Fibroblast of lung (primary cell): ENCODE data around the gene CPT1C. TPM values are rescaled to one million over a fixed set of nuclear protein-coding genes. Genes with fewer than 3 reads are reported as not detected.
"Not testable (repeated sequence)": the region's sequence is repeated elsewhere in the genome, so short reads cannot be mapped to it uniquely, and the experiment has no call there.

Experiments used
- DNase-seq, 2 donors: peaks; one replicate each; pipeline versions ENCODE4 v3.0.0 to v3.0.0-alpha.2; 2010; ENCODE audit warnings: low read depth in 2 of 2
- H2AFZ ChIP-seq: 2 replicates; pipeline ENCODE4 v1.5.1; 2012; ENCODE audit warnings: low read length, control low read depth, inconsistent platforms
- H3K27ac ChIP-seq: 2 replicates; pipeline ENCODE4 v1.5.1; 2011; ENCODE audit warnings: low read length, control low read depth; ENCODE audit not compliant: insufficient read depth
- H3K27me3 ChIP-seq: 2 replicates; pipeline ENCODE4 v1.5.1; 2011; ENCODE audit warnings: mild to moderate bottlenecking, low read length; ENCODE audit not compliant: control insufficient read depth, insufficient read depth
- H3K36me3 ChIP-seq: 2 replicates; pipeline ENCODE4 v1.5.1; 2011; ENCODE audit warnings: low read length; ENCODE audit not compliant: control insufficient read depth, insufficient read depth
- H3K4me1 ChIP-seq: 2 replicates; pipeline ENCODE4 v1.5.1; 2011; ENCODE audit warnings: low read length; ENCODE audit not compliant: control insufficient read depth, insufficient read depth; ENCODE audit errors: extremely low read depth
- H3K4me2 ChIP-seq: 2 replicates; pipeline ENCODE4 v1.5.1; 2011; ENCODE audit warnings: low read length, control low read depth; ENCODE audit not compliant: insufficient read depth; ENCODE audit errors: extremely low read depth
- H3K4me3 ChIP-seq, 4 experiments: fragments of 200-600 bp in 1 of 4; sonication (generic) in 1 of 4; replicated peaks in 1 of 4; 2 replicates each; pipeline ENCODE4 v1.5.1; 2011 to 2016; ENCODE audit warnings: low read length in 4 of 4, low read depth in 3 of 4, mild to moderate bottlenecking in 3 of 4, control low read depth in 2 of 4, inconsistent platforms in 1 of 4, mixed read lengths in 1 of 4; ENCODE audit not compliant: insufficient read depth in 1 of 4; ENCODE audit errors: control extremely low read depth in 1 of 4
- H3K79me2 ChIP-seq: 2 replicates; pipeline ENCODE4 v1.5.1; 2012; ENCODE audit warnings: mild to moderate bottlenecking, low read length, inconsistent platforms; ENCODE audit not compliant: control insufficient read depth, insufficient read depth
- H3K9ac ChIP-seq: 2 replicates; pipeline ENCODE4 v1.5.1; 2011; ENCODE audit warnings: mild to moderate bottlenecking, low read length, control low read depth; ENCODE audit not compliant: insufficient read depth
- H3K9me3 ChIP-seq: 2 replicates; pipeline ENCODE4 v1.5.1; 2012; ENCODE audit warnings: low read depth, low read length; ENCODE audit not compliant: control insufficient read depth, insufficient read depth
- H4K20me1 ChIP-seq: 2 replicates; pipeline ENCODE4 v1.5.1; 2011; ENCODE audit warnings: low read length; ENCODE audit not compliant: control insufficient read depth, insufficient read depth; ENCODE audit errors: extremely low read depth
- EZH2 ChIP-seq: IDR thresholded peaks from 2 replicates; pipeline ENCODE4 v1.5.1; 2012; ENCODE audit warnings: low read length, control low read depth, mild to moderate bottlenecking; ENCODE audit errors: missing control alignments
- polyA plus RNA-seq, 2 donors: library from polyadenylated mRNA; depleted of rRNA in 1 of 2; stranded (reverse) in 1 of 2; unstranded in 1 of 2; fragments of >200 nt; gene quantifications; 2 replicates each; pipeline ENCODE4 v1.2.1, GENCODE V29; 2011 to 2012; ENCODE audit warnings: missing spikeins in 1 of 2
- total RNA-seq: library from RNA; depleted of rRNA; stranded (reverse); fragments of >200 nt; gene quantifications from 2 replicates; pipeline ENCODE4 v1.2.1, GENCODE V29; 2014
- TF ChIP-seq, protein P1 (sequence below), 2 donors: IDR thresholded peaks in 1 of 2; conservative IDR thresholded peaks in 1 of 2; 1 replicate in 1 of 2; 2 replicates in 1 of 2; pipeline ENCODE4 v1.5.1; 2011 to 2012; ENCODE audit warnings: low read length in 2 of 2, control low read depth in 1 of 2, inconsistent platforms in 1 of 2, low read depth in 1 of 2, mild to moderate bottlenecking in 1 of 2

CPT1C gene
- total and polyA plus RNA-seq, 2 donors (not counting 1 experiment from before 2014, with no cell fraction given): 20.0 to 31.2 TPM

- H3K9me3 ChIP-seq: no peaks in the 10 kb centered on the region
- TF ChIP-seq, protein P1, sequence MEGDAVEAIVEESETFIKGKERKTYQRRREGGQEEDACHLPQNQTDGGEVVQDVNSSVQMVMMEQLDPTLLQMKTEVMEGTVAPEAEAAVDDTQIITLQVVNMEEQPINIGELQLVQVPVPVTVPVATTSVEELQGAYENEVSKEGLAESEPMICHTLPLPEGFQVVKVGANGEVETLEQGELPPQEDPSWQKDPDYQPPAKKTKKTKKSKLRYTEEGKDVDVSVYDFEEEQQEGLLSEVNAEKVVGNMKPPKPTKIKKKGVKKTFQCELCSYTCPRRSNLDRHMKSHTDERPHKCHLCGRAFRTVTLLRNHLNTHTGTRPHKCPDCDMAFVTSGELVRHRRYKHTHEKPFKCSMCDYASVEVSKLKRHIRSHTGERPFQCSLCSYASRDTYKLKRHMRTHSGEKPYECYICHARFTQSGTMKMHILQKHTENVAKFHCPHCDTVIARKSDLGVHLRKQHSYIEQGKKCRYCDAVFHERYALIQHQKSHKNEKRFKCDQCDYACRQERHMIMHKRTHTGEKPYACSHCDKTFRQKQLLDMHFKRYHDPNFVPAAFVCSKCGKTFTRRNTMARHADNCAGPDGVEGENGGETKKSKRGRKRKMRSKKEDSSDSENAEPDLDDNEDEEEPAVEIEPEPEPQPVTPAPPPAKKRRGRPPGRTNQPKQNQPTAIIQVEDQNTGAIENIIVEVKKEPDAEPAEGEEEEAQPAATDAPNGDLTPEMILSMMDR (conservative IDR thresholded peaks at IDR 0.05 in 1 of 2, IDR thresholded peaks at IDR 0.05 in 1 of 2; ENCODE audit: low read depth in 1 of 2, low read length in 2 of 2): no peak
- TF ChIP-seq EZH2: no peak
- no peak overlapping the region for H3K4me2 ChIP-seq
- no peak overlapping the region for H3K27ac ChIP-seq
- no peaks in the 10 kb centered on the region for H3K36me3 ChIP-seq
- H2AFZ ChIP-seq: no peak overlapping the region
- no peaks in the 10 kb centered on the region for H3K27me3 ChIP-seq
- H4K20me1 ChIP-seq: no peaks in the 10 kb centered on the region
- no peak overlapping the region for H3K4me3 ChIP-seq
- DNase-seq: no peak
- no peaks in the 10 kb centered on the region for H3K4me1 ChIP-seq
- no peaks in the 10 kb centered on the region for H3K79me2 ChIP-seq
- no peak overlapping the region for H3K9ac ChIP-seq
These were observed 28.1 kb downstream of the CPT1C start for GRCh38 chr19:49718991-49719390.

GRCh38 chr19:49719420-49719819 lies 28.5 kb downstream of the CPT1C start:
- H3K9me3 ChIP-seq, H3K9ac ChIP-seq, DNase-seq, H3K4me2 ChIP-seq, H3K79me2 ChIP-seq, H3K4me1 ChIP-seq, H3K4me3 ChIP-seq, H4K20me1 ChIP-seq, H2AFZ ChIP-seq, H3K36me3 ChIP-seq, H3K27me3 ChIP-seq, H3K27ac ChIP-seq: not testable (repeated sequence)

DNA sequence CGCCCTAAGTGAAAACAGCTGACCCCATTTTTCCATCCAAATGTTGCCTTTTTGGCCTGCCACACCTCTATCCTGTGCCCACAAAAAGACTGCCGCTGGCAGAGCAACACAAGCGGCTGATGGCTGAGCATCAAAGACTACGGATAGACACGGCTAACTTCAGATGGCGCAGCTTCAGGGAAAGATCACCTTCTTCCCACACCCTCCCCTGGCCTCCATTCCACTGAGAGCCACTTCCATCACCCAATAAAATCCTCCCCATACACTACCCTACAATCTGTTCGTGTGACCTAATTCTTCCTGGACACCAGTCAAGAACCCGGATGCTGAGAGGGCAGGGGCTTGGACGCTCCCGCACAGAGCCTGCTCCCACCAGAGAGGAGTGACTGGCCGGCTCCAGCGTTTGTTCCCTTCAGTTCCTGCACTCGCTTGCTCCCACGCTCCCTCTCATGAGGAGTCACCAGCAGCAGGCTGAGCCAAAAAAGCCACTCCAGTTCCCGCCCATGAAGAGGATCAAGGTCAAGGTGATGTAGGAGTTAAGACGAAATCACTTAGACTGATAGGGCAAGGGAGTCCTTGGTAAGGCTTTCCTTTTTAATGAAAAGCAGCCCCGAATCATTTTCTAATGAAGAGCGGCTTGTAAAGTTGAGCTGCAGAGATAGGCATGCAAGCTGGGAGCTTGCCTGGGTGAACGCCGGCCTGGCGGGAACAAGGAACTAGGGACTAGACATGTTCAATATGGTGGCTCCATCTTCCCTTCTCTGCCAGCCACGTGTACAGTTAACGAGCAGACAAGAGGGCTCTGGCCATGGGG lies 36.5 kb downstream of the CPT1C start:
- no peaks in the 10 kb centered on the region for H4K20me1 ChIP-seq
- no peaks in the 10 kb centered on the region for H3K79me2 ChIP-seq
- no peaks in the 10 kb centered on the region for H3K36me3 ChIP-seq
- peak overlapping the region; percentile 20 for H3K27ac ChIP-seq
- no peak for TF ChIP-seq EZH2
- TF ChIP-seq, protein P1 (conservative IDR thresholded peaks at IDR 0.05 in 1 of 2, IDR thresholded peaks at IDR 0.05 in 1 of 2; ENCODE audit: low read depth in 1 of 2, low read length in 2 of 2): no peak
- H3K9me3 ChIP-seq: no peaks in the 10 kb centered on the region
- peaks cover 7% of the 10 kb centered on the region for H3K4me1 ChIP-seq
- DNase-seq: peak; percentile 31 to 45
- peak overlapping the region; percentile 75 for H3K4me2 ChIP-seq
- H3K9ac ChIP-seq: peak overlapping the region; percentile 16
- peak overlapping the region in 1 of 4 experiments; percentile 5 for H3K4me3 ChIP-seq
- H2AFZ ChIP-seq: peak overlapping the region; percentile 91
- H3K27me3 ChIP-seq: no peaks in the 10 kb centered on the region
